SK-N-SH treated with all-trans-retinoic acid at 6 μM for 48 hours (cell line): Measurements from ENCODE around the gene APIP.

Experiments
- ISL1 ChIP-seq: fragments of 250-450 bp; sonication (Bioruptor Pico); IDR thresholded peaks from 2 replicates; pipeline ENCODE4 v2.1.2; 2022; ENCODE audit warnings: mild to moderate bottlenecking, moderate library complexity
- PATZ1 ChIP-seq: fragments of 250-450 bp; sonication (Bioruptor Pico); IDR thresholded peaks from 2 replicates; pipeline ENCODE4 v1.8.0; 2020; ENCODE audit warnings: mild to moderate bottlenecking, moderate library complexity, borderline replicate concordance
- RARB ChIP-seq: fragments of 250-450 bp; sonication (Bioruptor Pico); IDR thresholded peaks from 2 replicates; pipeline ENCODE4 v1.8.0; 2021; ENCODE audit warnings: mild to moderate bottlenecking, moderate library complexity
- ZNF565 ChIP-seq: fragments of 450-650 bp; formaldehyde crosslinking; conservative IDR thresholded peaks from 2 replicates; pipeline ENCODE4 v1.5.0; 2020; ENCODE audit warnings: low read depth, mild to moderate bottlenecking, moderate library complexity

GRCh38 chr11:34866375-34866774, 49.8 kb downstream of the APIP start:
- TF ChIP-seq ISL1 (CRISPR knock-in tag), result no peak
- TF ChIP-seq RARB (CRISPR knock-in tag), result no peak
- no peak for TF ChIP-seq PATZ1 (CRISPR knock-in tag)
- TF ChIP-seq ZNF565, result no peak
